Measurements from ENCODE around the gene CACNA2D3.

Gene CACNA2D3

DNA sequence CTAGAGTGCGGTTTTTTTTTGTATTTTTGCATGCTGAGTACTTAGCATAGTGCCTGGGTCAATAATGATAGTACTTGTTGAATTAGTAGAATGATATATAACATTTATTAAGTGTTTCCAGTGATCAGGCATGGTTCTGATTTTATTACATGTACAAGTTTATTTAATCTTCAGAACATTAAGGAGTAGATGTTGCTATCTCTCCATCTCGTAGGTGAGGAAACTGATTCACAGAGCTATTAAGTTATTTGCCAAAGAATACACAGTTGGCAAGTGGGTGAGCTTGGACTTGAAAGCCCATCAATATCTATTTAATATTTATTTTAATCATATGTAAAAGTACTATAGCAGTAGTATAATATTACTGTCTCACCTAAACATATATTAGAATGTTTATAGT is 219.5 kb downstream of the CACNA2D3 start:
- DNase-seq (ENCODE audit: low spot score): no peak

DNA sequence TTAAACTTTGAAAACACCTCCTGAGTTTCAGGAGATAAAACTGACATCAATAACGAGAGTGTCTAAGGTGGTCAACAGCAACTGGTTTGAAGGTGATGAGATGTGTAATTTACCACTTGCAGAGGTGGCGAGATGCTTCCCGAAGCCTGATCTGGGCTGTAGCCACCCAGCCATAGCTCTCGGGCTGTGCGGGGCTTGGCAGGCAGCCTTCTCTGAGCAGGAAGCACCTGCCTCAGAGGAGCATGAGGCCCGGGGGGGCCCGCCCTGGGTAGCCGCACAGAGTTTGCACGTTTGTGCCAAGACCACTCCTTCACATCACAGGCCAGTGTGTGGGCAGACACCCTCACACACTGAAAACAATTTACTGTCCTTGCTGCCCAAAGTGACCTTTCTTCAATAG is 220.3 kb downstream of the CACNA2D3 start:
- no peak for DNase-seq (ENCODE audit: low spot score)

DNA sequence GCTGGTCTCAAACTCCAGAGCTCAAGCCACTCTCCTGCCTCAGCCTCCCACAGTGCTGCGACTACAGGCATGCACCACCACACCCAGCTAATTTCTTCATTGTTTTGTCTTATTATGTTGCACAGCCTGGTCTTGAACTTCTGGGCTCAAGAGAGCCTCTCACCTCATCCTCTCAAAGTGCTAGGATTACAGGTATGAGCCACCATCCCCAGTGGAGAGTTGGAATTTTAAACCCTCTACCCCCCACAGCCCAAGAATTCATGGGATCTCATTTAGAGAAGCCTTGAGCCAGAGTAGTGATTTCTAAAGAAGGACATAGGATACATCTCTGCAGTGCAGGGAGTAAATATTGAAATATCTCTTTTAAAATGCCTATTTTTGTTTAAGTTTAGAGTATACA is 221.1 kb downstream of the CACNA2D3 start:
- no peak for DNase-seq (ENCODE audit: low spot score)

DNA sequence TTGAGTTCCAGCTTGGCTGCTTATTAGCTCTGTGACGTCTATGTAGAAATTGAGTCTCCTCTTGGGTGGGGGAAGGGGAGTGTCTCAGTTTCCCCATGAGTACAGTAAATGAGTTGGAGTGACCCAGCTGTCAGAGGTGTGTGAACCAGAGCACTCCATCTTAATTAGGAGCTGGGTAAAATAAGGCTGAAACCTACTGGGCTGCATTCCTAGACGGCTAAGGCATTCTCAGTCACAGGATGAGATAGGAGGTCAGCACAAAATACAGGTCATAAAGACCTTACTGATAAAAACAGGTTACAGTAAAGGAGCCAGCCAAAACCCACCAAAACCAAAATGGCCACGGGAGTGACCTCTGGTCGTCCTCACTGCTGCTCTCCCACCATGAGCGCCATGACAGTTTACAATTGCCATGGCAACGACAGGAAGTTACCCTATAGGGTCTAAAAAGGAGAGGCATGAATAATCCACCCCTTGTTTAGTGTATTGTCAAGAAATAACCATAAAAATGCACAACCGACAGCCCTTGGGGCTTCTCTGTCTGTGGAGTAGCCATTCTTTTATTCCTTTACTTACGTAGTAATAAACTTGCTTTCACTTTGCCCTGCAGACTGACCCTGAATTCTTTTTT is 222.4 kb downstream of the CACNA2D3 start:
- DNase-seq (ENCODE audit: low spot score): no peak

DNA sequence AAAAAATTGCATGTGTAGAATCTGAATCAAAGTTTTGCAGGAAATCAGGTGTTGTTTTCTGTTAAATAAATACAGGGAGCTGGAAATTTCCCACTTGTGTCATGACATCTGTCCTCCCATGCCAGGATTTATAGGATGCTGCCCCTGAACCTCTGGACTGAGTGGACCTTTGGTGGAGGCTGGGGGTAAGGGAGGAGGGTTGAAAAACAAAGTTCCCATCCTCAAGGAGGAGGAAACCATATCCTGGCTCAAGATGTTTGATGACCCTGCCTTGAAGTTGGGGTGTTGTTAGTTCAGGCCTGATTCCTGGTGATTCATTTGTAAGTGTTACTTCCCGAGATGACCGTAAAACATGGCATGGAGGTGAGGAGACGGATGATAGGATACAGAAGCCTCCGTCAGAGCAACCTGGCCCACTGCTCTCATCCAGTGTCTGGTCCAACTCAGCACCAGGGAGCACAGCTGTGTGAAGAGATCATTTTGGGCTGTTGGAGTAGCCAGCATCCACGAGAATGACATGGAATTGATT is 223.6 kb downstream of the CACNA2D3 start:
- DNase-seq (ENCODE audit: low spot score): no peak

DNA sequence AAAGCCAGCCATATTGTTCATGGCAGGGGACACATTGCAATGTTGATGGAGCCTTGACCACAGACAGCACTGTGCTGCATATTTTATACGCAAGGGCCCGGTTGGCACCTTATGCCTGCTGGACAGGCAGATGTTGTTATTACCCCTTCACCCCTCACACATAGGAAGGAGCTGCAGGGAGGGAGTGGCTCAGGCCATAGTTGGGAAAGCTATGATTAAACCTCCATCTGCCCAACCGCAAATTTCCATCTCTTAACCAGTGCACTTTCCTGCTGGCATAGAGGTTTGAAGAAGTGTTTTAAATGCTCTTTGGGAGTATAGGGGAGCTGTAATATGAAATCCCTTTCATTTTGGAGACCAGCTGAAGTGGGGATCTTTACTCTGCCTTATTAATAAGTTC is 224.7 kb downstream of the CACNA2D3 start:
- DNase-seq (ENCODE audit: low spot score): no peak

DNA sequence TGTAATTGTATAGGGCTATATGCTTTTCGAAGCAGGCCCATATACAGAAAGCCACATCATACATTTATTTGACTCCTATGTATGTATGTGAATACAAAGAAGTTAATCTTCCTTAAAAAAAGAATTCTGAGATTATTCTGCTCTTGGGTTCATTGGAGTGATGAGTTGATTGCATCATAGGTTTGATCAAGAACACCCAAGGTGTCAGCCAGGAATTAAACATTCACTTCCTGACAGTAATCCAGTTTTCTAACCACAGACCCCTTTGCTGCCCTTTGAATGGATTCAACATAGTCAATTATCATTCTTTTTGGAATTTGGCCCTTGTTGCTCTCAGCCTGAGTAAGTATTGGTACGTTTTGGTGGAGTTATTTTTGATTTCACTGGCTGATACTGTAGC is 225.6 kb downstream of the CACNA2D3 start:
- no peak for DNase-seq (ENCODE audit: low spot score)

DNA sequence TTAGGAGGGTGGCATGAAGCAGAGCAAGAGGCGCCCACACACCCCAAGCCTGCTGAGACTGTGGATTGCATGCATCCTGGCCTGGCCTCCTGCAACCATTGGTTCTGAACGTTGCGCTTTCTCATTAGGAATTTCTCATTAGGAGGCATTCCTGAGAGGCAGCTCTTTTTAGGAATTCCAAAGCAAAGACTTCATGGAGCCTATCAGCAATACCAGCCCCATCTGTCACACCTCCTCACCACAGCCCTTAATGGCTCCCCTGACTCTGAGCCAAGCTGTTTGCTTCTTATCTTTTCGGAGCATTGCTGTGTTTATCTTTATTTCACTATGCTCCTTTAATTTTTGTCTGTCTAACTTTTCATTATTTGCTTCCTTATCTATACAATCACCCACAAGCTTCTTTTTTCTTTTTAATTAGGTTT is 226.9 kb downstream of the CACNA2D3 start:
- no peak for DNase-seq (ENCODE audit: low spot score)

DNA sequence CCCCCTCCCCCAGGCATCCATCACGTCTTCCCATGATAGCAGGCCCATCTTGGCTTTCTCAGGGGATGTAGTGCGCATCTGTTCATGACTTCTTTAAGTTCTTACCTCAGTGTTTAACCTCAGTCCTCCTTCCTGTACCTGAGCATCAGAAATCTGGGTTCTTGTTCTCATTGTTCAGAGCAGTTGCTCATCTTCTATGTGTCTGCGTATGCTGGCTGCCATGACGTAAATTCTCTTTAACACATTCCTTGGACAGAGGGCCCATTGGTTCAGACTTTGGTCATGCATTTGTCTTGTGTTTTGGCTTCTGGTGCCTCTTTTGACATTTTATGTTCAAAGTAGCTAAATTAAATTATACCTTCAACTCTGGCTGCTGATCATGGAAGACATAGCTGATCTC is 227.3 kb downstream of the CACNA2D3 start:
- DNase-seq (ENCODE audit: low spot score): no peak

DNA sequence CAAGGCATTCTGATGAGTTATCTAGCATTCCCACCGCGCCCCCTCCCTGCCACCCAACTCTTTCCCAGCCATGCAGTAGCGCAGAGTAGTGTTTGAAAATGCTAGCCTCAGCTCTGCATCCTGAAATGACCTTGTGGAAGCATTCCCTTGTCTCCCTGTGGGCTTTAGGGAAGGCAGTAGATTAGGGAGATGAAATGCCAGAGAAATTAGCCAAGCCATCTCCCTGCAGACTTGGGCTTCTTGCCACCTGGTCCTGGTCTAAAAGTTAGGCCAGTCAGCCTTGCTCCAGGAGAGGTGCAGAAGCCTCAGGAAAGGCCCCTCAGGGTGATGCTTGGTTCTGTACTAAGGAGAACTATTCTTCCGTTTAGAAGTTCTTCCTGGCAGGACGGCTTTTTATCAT is 231.2 kb downstream of the CACNA2D3 start:
- DNase-seq (ENCODE audit: low spot score): no peak

DNA sequence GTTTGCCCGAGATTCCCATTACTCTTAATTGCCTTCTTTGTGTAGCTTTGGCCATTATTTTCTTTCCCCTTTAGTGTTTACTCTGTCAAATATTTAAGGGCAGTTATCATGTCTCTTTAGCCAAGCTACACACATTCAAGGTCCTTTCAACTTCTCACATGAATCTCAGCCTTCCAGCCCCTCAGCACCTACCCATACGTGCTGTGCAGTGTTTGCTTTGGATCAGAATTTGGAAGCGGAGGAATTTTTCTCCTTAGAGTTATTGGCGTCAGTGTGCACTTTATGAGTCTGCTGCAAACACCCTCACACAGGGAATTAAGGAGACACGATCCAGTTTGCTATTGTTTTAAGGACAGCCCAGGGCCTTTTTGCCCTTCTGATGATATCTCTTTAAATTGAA is 231.6 kb downstream of the CACNA2D3 start:
- no peak for DNase-seq (ENCODE audit: low spot score)

DNA sequence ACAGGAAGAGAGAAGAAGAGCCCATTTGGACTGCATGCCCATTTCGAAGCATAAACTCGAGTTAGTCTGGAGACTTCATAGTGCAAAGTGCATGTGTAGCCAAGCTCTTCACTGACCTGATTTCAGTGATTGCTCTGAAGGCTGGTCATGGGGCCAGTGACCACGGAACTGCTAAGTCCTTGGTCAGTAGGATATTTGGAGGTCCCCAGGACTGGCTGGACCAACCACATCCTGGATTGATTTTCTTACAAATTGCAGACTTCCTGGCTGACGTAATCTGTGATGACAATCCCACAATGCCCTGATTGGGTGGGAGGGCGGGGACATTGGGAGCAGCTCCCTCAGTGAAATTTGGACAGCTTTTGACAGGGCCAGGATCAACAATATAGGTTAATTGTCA is 233.4 kb downstream of the CACNA2D3 start:
- DNase-seq (ENCODE audit: low spot score): no peak

DNA sequence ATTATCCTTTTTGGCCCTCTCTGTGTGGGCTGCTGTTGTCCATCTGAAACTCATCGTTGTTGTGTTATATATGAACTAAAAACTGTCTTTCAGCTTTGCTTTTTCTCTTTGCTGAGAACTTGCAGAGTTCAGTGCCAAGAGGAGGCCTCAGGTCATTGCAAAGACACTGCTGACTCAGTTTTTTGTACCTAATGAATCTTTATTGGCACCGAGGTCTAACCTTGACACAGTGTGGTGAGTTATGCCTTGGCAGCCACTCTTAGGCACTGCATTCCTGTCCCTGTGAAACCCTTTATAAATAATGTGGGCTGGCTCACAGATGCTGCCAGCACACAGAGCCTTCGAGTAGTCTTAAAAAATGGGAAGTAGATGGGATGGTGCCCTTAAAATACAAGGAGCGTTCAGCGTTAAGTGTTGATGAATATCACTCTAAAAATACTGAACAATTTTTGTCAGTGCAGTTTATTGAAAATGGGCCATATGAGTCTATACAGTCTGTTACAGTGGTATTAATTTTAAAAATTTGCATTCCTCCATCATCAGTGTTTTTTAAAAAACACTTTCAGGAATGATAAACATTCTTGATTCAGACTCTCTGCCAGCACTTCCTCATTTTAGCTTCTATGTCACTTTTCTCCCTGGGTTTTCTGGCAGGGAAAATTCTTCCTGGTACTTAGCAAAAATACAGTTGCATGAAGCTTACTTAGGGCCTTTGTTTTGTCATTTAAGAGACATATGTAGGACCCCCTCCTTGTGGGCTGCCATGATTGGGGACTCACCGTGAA is 234.1 kb downstream of the CACNA2D3 start:
- DNase-seq (ENCODE audit: low spot score): no peak

DNA sequence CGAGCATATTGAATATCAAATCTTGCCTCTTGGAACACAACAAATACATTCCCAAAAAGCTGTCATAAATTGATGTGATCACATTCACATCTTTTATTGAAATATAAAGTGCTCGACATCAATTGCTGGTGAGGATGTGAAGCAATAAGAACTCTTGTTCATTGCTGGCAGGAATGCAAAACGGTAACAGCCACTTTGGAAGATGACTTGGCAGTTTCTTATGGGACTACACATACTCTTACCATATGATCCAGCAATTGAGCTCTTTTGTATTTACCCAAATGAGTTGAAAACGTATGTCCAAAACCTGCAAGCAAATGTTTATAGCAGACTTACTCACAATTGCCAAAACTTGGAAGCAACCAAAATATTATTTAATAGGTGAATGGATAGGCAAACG is 234.9 kb downstream of the CACNA2D3 start:
- no peak for DNase-seq (ENCODE audit: low spot score)

DNA sequence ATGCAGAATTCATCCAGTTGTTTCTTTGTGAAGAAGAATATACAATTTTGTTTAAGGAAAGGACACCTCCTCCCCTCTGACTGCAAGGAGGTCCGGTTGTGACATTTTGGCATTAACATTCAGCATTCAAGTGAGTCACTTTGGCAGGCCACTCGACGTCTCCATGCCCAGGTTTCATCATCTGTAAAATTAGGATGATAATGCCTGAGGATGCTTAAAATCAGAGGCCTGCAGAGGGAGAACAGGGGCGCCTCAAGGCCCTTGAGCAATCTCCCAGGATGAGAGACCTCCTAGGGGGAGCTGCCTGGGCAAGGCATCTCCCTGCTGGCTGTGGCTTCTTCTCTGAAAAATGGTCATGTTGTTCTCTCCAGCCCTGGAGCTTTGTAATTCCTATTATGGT is 236.0 kb downstream of the CACNA2D3 start:
- DNase-seq (ENCODE audit: low spot score): no peak

DNA sequence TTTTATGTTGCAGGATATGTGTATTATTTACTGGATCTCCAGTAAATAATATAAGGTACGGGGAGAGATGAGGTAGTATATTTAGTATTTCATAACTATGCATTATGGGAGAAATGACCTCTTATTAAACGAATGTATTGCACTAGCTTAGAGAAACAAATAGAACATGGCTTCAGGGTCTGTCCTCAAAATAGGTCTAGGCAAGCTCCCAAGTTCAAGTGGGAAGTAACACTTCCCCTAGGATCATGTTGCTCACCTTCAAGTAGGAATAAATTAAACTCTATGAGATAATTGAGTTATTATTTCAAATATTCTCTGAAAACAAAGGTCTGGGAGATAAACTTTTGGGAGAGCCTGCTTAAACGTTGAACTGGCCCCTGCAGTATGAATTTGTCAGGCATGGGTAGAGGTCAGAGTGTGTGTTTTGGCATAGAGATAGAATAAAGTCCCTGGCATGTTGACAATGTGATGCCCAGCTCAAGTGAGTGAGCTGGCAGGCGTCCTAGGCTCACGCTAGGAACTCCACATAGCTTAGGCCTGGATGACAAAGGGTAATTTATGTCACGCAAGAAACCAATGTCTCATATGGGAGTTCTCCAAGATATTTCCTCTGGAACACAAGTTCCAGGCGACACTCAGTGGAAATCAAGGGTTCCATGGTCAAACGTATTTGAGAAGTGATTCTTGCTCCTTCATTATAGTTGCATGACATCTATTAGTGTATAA is 236.8 kb downstream of the CACNA2D3 start:
- DNase-seq (ENCODE audit: low spot score): no peak

DNA sequence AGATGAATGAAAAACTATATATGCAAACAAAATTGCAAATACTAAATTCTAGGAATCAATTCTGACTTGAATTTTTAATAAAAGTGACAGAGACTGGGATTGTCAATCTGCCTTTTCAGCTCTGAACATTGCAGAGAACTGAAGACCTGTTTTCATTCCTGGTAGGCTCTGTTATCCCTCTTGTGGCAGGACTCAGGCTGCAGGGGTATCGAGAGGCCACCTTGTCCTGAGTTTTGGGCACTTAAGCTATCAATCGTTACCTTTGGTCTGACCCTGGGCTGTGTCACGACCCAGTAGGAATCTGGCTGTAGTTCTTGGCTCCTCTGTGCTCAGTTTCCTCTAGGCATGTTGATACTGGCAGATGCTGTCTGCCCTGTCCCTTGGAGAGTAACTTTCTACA is 238.0 kb downstream of the CACNA2D3 start:
- no peak for DNase-seq (ENCODE audit: low spot score)

DNA sequence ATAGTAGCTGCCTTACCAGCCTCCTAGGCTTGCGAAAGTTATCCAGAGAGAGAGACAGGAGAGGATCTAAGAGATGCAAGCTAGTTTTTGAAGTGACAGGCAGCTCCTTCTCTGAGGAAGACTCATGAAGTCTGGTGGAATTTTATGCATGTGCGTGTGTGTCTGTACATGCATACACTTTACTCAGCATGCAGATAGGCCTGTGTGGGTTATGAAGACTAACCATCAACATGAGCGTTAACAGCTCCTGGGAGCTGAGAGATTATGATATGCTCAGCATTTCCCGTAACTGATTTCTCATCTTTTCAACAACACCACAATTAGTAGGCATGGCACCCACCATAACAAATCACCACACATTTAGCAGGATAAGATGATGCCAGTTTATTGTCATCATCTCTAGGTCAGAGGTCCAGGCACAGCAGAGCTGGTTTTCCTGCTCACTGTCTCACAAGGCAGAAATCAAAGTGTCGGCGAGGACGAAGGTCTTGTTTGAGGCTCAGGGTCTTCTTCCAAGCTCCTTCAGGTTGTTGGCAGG is 239.5 kb downstream of the CACNA2D3 start:
- no peak for DNase-seq (ENCODE audit: low spot score)

DNA sequence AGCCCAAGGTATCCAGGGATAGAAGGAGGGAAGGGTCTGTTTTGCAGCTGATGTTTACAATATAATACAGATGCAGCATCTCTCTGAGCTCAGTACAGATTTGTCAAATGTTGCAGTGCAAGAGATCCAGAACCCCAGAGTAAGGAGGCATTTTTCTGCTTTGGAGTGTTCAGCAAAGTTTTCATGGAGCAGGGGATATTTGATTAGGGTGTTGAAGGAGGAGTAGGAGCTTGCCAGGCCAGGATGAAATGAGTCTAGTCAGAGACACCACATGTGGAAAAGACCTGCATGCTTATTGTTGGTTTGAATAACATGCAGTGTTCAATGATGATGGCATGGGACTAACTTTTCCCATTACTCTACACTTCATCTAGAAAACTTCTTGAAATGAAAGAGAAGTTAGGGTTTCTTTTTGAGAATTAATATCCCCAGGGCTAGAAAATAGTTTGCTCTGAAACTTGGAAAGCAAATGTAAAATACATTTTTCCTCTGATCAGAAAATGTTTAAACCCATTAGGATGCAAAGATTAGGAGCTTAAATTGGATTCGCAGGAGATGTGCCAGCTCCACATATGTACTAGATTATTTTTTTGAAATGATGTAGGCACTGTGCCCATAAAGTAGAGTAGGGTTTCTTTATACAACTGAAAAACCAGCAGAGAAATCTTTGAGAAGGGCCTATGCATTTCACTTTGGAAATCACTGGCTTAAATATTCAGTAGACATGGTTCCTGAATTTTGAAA is 243.8 kb downstream of the CACNA2D3 start:
- DNase-seq (ENCODE audit: low spot score): no peak

DNA sequence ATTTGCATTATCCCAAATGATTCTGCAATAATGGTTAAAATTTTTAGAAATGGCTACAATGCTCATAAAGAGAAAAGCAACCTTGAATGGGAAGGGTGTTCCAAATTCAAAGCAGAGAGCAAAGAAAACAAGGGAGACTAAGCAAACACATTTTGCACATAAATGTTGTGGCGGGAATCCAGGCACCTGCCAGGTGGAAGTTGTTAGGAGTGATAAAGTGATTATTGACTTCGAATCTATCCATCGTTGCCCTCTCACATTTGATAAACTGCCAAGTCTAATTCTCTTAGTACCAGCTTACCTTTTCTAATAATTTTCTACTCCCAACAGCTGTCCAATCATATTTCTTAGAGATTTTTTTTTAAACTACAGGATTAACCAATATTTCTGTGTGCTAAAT is 244.5 kb downstream of the CACNA2D3 start:
- no peak for DNase-seq (ENCODE audit: low spot score)

DNA sequence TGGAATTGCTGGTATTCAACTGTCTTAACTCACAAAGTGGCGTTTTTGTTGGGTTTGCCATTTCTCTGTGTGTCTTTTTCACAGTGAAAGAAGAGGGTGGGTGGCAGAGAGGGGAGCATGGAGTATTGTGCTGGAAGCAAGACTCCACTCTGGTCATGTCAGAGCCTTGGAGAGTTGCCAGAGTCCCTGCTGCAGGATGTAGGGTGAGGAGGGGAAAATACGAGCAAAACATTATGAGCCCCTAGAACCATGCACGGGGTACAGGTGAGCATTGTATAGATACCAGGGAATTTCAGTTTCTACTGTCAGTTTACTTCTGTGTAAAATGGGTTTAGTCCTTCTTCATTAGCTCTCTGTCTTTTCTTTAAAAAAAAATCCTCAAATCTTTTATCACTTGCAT is 249.9 kb downstream of the CACNA2D3 start:
- DNase-seq (ENCODE audit: low spot score): no peak
